Mesothelial cell of epicardium (in vitro differentiated cells): Measurements from ENCODE around the gene MAGEE2. TPM values are rescaled to one million over a fixed set of nuclear protein-coding genes. Genes with fewer than 3 reads are reported as not detected.
A peak's percentile ranks its signal among the peaks of the same experiment; 100 is the strongest.
"Not testable (repeated sequence)": the region's sequence is repeated elsewhere in the genome, so short reads cannot be mapped to it uniquely, and the experiment has no call there.

Experiments used
- DNase-seq, 2 experiments: peaks; one replicate each; pipeline ENCODE4 v3.0.0; 2021; ENCODE audit warnings: low spot score in 2 of 2; ENCODE audit not compliant: unreplicated experiment in 2 of 2
- H3K27ac Mint-ChIP-seq: 2 replicates; pipeline ENCODE4 v1.8.0; 2021; ENCODE audit warnings: mixed read lengths
- H3K27me3 Mint-ChIP-seq: 2 replicates; pipeline ENCODE4 v1.8.0; 2021; ENCODE audit warnings: low read depth, mixed read lengths
- H3K36me3 Mint-ChIP-seq: 2 replicates; pipeline ENCODE4 v1.8.0; 2021; ENCODE audit warnings: mixed read lengths
- H3K4me1 Mint-ChIP-seq: 2 replicates; pipeline ENCODE4 v1.8.0; 2021; ENCODE audit warnings: mixed read lengths
- H3K4me3 Mint-ChIP-seq: 2 replicates; pipeline ENCODE4 v1.8.0; 2021; ENCODE audit warnings: mild to moderate bottlenecking, moderate library complexity, mixed read lengths
- H3K9me3 Mint-ChIP-seq: 2 replicates; pipeline ENCODE4 v1.8.0; 2021; ENCODE audit warnings: mixed read lengths
- total RNA-seq: library from RNA; stranded (reverse); gene quantifications from 3 replicates; pipeline ENCODE4 v1.2.1, GENCODE V29; 2021
- TF ChIP-seq, protein P1 (sequence below): fragments of 200-600 bp; sonication (generic); IDR thresholded peaks from one replicate; pipeline ENCODE4 v1.5.0; 2021; ENCODE audit warnings: antibody characterized with exemption; ENCODE audit not compliant: unreplicated experiment

MAGEE2 gene
- not detected in 3 replicates for total RNA-seq

GRCh38 chrX:75784680-75785491 lies at the start of gene MAGEE2:
Gene MAGEE2 (minus strand): TSS chrX:75785254. CDS start chrX:75785051, 203 bp downstream.
- H3K9me3 Mint-ChIP-seq: peaks cover 67% of the 10 kb centered on the region
- TF ChIP-seq, protein P1, sequence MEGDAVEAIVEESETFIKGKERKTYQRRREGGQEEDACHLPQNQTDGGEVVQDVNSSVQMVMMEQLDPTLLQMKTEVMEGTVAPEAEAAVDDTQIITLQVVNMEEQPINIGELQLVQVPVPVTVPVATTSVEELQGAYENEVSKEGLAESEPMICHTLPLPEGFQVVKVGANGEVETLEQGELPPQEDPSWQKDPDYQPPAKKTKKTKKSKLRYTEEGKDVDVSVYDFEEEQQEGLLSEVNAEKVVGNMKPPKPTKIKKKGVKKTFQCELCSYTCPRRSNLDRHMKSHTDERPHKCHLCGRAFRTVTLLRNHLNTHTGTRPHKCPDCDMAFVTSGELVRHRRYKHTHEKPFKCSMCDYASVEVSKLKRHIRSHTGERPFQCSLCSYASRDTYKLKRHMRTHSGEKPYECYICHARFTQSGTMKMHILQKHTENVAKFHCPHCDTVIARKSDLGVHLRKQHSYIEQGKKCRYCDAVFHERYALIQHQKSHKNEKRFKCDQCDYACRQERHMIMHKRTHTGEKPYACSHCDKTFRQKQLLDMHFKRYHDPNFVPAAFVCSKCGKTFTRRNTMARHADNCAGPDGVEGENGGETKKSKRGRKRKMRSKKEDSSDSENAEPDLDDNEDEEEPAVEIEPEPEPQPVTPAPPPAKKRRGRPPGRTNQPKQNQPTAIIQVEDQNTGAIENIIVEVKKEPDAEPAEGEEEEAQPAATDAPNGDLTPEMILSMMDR: no peak
- H3K27me3 Mint-ChIP-seq: no peaks in the 10 kb centered on the region
- H3K4me3 Mint-ChIP-seq: no peak within 1 kb of the TSS
- no peak within 1 kb of the TSS for H3K27ac Mint-ChIP-seq
- no peak for DNase-seq
- no peaks in the 10 kb centered on the region for H3K4me1 Mint-ChIP-seq
- H3K36me3 Mint-ChIP-seq: peaks cover 1% of the 10 kb centered on the region

- DNase-seq: no peak
- H3K4me1 Mint-ChIP-seq: no peaks in the 10 kb centered on the region
- TF ChIP-seq, protein P1: no peak
- H3K9me3 Mint-ChIP-seq: peaks cover 68% of the 10 kb centered on the region
- no peaks in the 10 kb centered on the region for H3K27me3 Mint-ChIP-seq
- H3K36me3 Mint-ChIP-seq: peaks cover 3% of the 10 kb centered on the region
- no peak overlapping the region for H3K27ac Mint-ChIP-seq
- no peak overlapping the region for H3K4me3 Mint-ChIP-seq
Measured at GRCh38 chrX:75786290-75786689, 1.2 kb upstream of the MAGEE2 start.

- Mint-ChIP-seq H3K27me3 (no peaks in the 10 kb centered on the region), H3K9me3 (peaks cover 67% of the 10 kb centered on the region), H3K4me3 (no peak overlapping the region), H3K36me3 (no peaks in the 10 kb centered on the region), H3K27ac (no peak overlapping the region), H3K4me1 (no peaks in the 10 kb centered on the region)
- DNase-seq: no peak
- TF ChIP-seq, protein P1: no peak
Measured at GRCh38 chrX:75781611-75782010, 3.4 kb downstream of the MAGEE2 start.

GRCh38 chrX:75768063-75768462 lies 17.0 kb downstream of the MAGEE2 start:
- H3K9me3 Mint-ChIP-seq: peaks cover 62% of the 10 kb centered on the region
- not testable (repeated sequence) for DNase-seq, H3K27me3 Mint-ChIP-seq, H3K4me3 Mint-ChIP-seq, H3K4me1 Mint-ChIP-seq, H3K36me3 Mint-ChIP-seq, H3K27ac Mint-ChIP-seq

GRCh38 chrX:75748431-75748830 lies 36.6 kb downstream of the MAGEE2 start:
- H3K36me3 Mint-ChIP-seq: peaks cover 17% of the 10 kb centered on the region
- no peak for DNase-seq
- peaks cover 60% of the 10 kb centered on the region for H3K9me3 Mint-ChIP-seq
- H3K4me3 Mint-ChIP-seq: peak overlapping the region; percentile 33
- peaks cover 4% of the 10 kb centered on the region for H3K4me1 Mint-ChIP-seq
- H3K27me3 Mint-ChIP-seq: no peaks in the 10 kb centered on the region
- TF ChIP-seq, protein P1: no peak
- H3K27ac Mint-ChIP-seq: no peak overlapping the region

- Mint-ChIP-seq H3K27me3 (no peaks in the 10 kb centered on the region), H3K36me3 (peaks cover 22% of the 10 kb centered on the region), H3K27ac (no peak overlapping the region), H3K4me3 (peak overlapping the region; percentile 73), H3K4me1 (peaks cover 4% of the 10 kb centered on the region), H3K9me3 (peaks cover 64% of the 10 kb centered on the region)
- TF ChIP-seq, protein P1: no peak
- no peak for DNase-seq
Measured at GRCh38 chrX:75746891-75747639, 38.0 kb downstream of the MAGEE2 start.
